Spleen (tissue), 7 donors: ENCODE data around the gene FBXL17.

Experiments used
- POLR2A ChIP-seq, 3 donors: fragments of 450-650 bp; IDR thresholded peaks; one replicate each; pipeline ENCODE4 v1.5.1; 2017; ENCODE audit warnings: antibody characterized with exemption in 3 of 3, mild to moderate bottlenecking in 1 of 3
- TF ChIP-seq, protein P1 (sequence below), 11 experiments: fragments of 200-600 bp in 7 of 11; fragments of 450-650 bp in 4 of 11; sonication (generic) in 4 of 11; IDR thresholded peaks in 8 of 11; conservative IDR thresholded peaks in 3 of 11; 1 replicate in 7 of 11; 2 replicates in 4 of 11; pipeline versions ENCODE4 v1.4.0 to v1.8.0; 2016 to 2021; ENCODE audit warnings: antibody characterized with exemption in 11 of 11, inconsistent platforms in 4 of 11, mild to moderate bottlenecking in 1 of 11
- donor health status: DM: no; HTN: no; CAD: no; lungs with moderate emphysema.
- donor health status: DM: no; HTN: no; CAD: no.
- donor health status: DM: no; HTN: no; CAD: no.

DNA sequence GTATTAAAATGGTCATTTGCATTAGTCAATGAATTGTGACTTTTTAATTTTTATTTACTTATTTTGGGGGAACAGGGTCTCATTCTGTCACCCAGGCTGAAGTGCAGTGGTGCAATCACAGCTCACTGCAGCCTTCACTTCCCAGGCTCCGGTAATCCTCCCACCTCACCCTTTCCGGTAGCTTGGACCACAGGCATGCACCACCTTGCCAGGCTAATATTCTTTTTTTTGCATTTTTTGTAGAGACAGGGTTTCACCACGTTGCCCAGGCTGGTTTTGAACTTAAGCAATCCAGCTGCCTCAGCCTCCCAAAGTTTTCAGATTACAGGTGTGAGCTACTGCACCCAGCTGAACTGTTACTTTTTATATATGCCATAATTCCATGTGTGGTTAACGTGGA, 143.4 kb downstream of the FBXL17 start:
- TF ChIP-seq, protein P1, sequence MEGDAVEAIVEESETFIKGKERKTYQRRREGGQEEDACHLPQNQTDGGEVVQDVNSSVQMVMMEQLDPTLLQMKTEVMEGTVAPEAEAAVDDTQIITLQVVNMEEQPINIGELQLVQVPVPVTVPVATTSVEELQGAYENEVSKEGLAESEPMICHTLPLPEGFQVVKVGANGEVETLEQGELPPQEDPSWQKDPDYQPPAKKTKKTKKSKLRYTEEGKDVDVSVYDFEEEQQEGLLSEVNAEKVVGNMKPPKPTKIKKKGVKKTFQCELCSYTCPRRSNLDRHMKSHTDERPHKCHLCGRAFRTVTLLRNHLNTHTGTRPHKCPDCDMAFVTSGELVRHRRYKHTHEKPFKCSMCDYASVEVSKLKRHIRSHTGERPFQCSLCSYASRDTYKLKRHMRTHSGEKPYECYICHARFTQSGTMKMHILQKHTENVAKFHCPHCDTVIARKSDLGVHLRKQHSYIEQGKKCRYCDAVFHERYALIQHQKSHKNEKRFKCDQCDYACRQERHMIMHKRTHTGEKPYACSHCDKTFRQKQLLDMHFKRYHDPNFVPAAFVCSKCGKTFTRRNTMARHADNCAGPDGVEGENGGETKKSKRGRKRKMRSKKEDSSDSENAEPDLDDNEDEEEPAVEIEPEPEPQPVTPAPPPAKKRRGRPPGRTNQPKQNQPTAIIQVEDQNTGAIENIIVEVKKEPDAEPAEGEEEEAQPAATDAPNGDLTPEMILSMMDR (IDR thresholded peaks at IDR 0.05 in 8 of 11, conservative IDR thresholded peaks at IDR 0.05 in 3 of 11), result no peak
- no peak for TF ChIP-seq POLR2A (IDR thresholded peaks at IDR 0.05)
